GM12878 (cell line): ENCODE measurements around the gene MIA3. TPM values are rescaled to one million over a fixed set of nuclear protein-coding genes. Genes with fewer than 3 reads are reported as not detected.

Source experiments
- ATAC-seq: fragments of 200-7000 bp; cut with Tn5 transposase; 3 replicates; pipeline ENCODE4 v1.9.1; 2020; ENCODE audit warnings: mild to moderate bottlenecking, moderate library complexity
- BruUV-seq: library from RNA; stranded (reverse); fragments of 400-500 nt; replicated peaks from 2 replicates; lab custom pipeline; 2021; lab: Mats Ljungman, UMichigan
- CTCF ChIA-PET: fragments of 300-600 bp; sonication (Branson Sonifier 250); formaldehyde crosslinking; extraction: SDS; loops from one replicate; lab custom pipeline; 2021; ENCODE audit warnings: inconsistent platforms; lab: Yijun Ruan, JAX
- POLR2A ChIA-PET: fragments of 350-600 bp; formaldehyde crosslinking; extraction: SDS; loops from one replicate; lab custom pipeline; 2021; ENCODE audit warnings: inconsistent platforms; lab: Charles Lee
- RAD21 ChIA-PET: fragments of 300-600 bp; sonication (Branson Sonifier 250); formaldehyde crosslinking; loops from one replicate; lab custom pipeline; 2023; ENCODE audit warnings: antibody characterized with exemption; ENCODE audit not compliant: unreplicated experiment; lab: Charles Lee
- SMC1A ChIA-PET: fragments of 300-600 bp; sonication (Branson Sonifier 250); formaldehyde crosslinking; loops from one replicate; lab custom pipeline; 2023; ENCODE audit not compliant: unreplicated experiment, uncharacterized antibody; lab: Charles Lee
- DNase-seq: peaks from one replicate; pipeline ENCODE4 v3.0.0-alpha.2; 2011; ENCODE audit warnings: low read depth, low spot score
- FAIRE-seq: peaks from 3 replicates; lab custom pipeline; 2011; peaks lifted over from hg19 to GRCh38; lab: Jason Lieb, UNC
- H2AFZ ChIP-seq: 2 replicates; pipeline ENCODE4 v1.6.0; 2011; ENCODE audit warnings: low read depth, low read length, control low read depth; ENCODE audit not compliant: control insufficient read depth
- H3K27ac ChIP-seq: 2 replicates; pipeline ENCODE4 v1.5.1; 2011; ENCODE audit warnings: control low read depth; ENCODE audit not compliant: control insufficient read depth, insufficient read depth
- H3K27me3 ChIP-seq, 2 experiments: replicated peaks in 1 of 2; 2 replicates each; pipeline versions ENCODE4 v1.6.0 to v1.6.1; 2011; ENCODE audit warnings: low read length in 1 of 2; ENCODE audit not compliant: control insufficient read depth in 2 of 2, insufficient read depth in 2 of 2
- H3K36me3 ChIP-seq, 2 experiments: 2 replicates each; pipeline ENCODE4 v1.5.1; 2011; ENCODE audit warnings: low read length in 1 of 2; ENCODE audit not compliant: control insufficient read depth in 2 of 2, insufficient read depth in 2 of 2
- H3K4me1 ChIP-seq: 2 replicates; pipeline ENCODE4 v1.6.1; 2011; ENCODE audit warnings: mild to moderate bottlenecking, low read length, moderate library complexity, mixed read lengths; ENCODE audit not compliant: control insufficient read depth, insufficient read depth
- H3K4me2 ChIP-seq: 2 replicates; pipeline ENCODE4 v1.6.0; 2011; ENCODE audit warnings: control low read depth; ENCODE audit not compliant: control insufficient read depth, insufficient read depth
- H3K4me3 ChIP-seq: fragments of 200-600 bp; sonication (generic); 2 replicates; pipeline ENCODE4 v1.5.1; 2016
- H3K79me2 ChIP-seq: 2 replicates; pipeline ENCODE4 v1.6.0; 2011; ENCODE audit warnings: low read length; ENCODE audit not compliant: control insufficient read depth, insufficient read depth
- H3K9ac ChIP-seq: 2 replicates; pipeline ENCODE4 v1.8.0; 2011; ENCODE audit warnings: low read length, control low read depth, mixed read lengths; ENCODE audit not compliant: control insufficient read depth, insufficient read depth
- H3K9me3 ChIP-seq: replicated peaks from 3 replicates; pipeline ENCODE4 v1.5.1; 2011; ENCODE audit warnings: mild to moderate bottlenecking, low read length; ENCODE audit not compliant: control insufficient read depth, insufficient read depth
- H4K20me1 ChIP-seq: 2 replicates; pipeline ENCODE4 v1.6.0; 2011; ENCODE audit not compliant: control insufficient read depth, insufficient read depth
- BCL11A ChIP-seq: IDR thresholded peaks from 2 replicates; pipeline ENCODE4 v1.6.1; 2011; ENCODE audit warnings: low read depth, low read length
- CEBPB ChIP-seq, 2 experiments: fragments of 150-350 bp in 1 of 2; IDR thresholded peaks; 2 replicates each; pipeline ENCODE4 v1.6.1; 2012 to 2014; ENCODE audit warnings: low read depth in 2 of 2, low read length in 2 of 2, borderline replicate concordance in 1 of 2, inconsistent platforms in 1 of 2
- EED ChIP-seq: sonication (generic); IDR thresholded peaks from 2 replicates; pipeline ENCODE4 v1.6.1; 2016; ENCODE audit warnings: antibody characterized with exemption, low read depth
- FOXK2 ChIP-seq: fragments of 450-650 bp; IDR thresholded peaks from 2 replicates; pipeline ENCODE4 v1.6.1; 2017; ENCODE audit warnings: mild to moderate bottlenecking, moderate library complexity
- KAT2A ChIP-seq: conservative IDR thresholded peaks from 2 replicates; pipeline ENCODE4 v1.6.1; 2011; ENCODE audit warnings: low read depth, low read length; ENCODE audit not compliant: control insufficient read depth
- MXI1 ChIP-seq: fragments of 150-350 bp; IDR thresholded peaks from 2 replicates; pipeline ENCODE4 v1.6.1; 2011; ENCODE audit warnings: low read depth, mild to moderate bottlenecking, inconsistent platforms, low read length, improper control_type of control experiment
- NFYB ChIP-seq: IDR thresholded peaks from 2 replicates; pipeline ENCODE4 v1.6.1; 2011; ENCODE audit warnings: low read depth, mild to moderate bottlenecking, low read length, improper control_type of control experiment, moderate library complexity; ENCODE audit not compliant: insufficient read depth
- PAX5 ChIP-seq: IDR thresholded peaks from 2 replicates; pipeline ENCODE4 v1.6.1; 2011; ENCODE audit warnings: low read depth, low read length, borderline replicate concordance
- PAX8 ChIP-seq: fragments of 450-650 bp; IDR thresholded peaks from 2 replicates; pipeline ENCODE4 v1.6.1; 2017; ENCODE audit warnings: mild to moderate bottlenecking, moderate library complexity
- POLR2AphosphoS5 ChIP-seq: IDR thresholded peaks from 2 replicates; pipeline ENCODE4 v1.6.1; 2011; ENCODE audit warnings: mild to moderate bottlenecking, low read length, inconsistent platforms
- RAD21 ChIP-seq: IDR thresholded peaks from 2 replicates; pipeline ENCODE4 v1.6.1; 2011; ENCODE audit warnings: mild to moderate bottlenecking, low read depth, low read length, moderate library complexity; ENCODE audit not compliant: insufficient read depth
- RAD51 ChIP-seq: fragments of 450-650 bp; IDR thresholded peaks from 2 replicates; pipeline ENCODE4 v1.6.1; 2016; ENCODE audit warnings: moderate library complexity, mild to moderate bottlenecking, inconsistent platforms
- SPI1 ChIP-seq: IDR thresholded peaks from 2 replicates; pipeline ENCODE4 v1.6.1; 2011; ENCODE audit warnings: low read depth, mild to moderate bottlenecking, low read length, moderate library complexity, borderline replicate concordance; ENCODE audit not compliant: insufficient read depth
- STAT3 ChIP-seq: IDR thresholded peaks from 2 replicates; pipeline ENCODE4 v1.6.1; 2011; ENCODE audit warnings: low read depth, low read length, improper control_type of control experiment
- SUZ12 ChIP-seq: fragments of 200-600 bp; sonication (generic); IDR thresholded peaks from one replicate; pipeline ENCODE4 v1.6.1; 2018; ENCODE audit warnings: antibody characterized with exemption, mild to moderate bottlenecking; ENCODE audit not compliant: unreplicated experiment
- TCF12 ChIP-seq: IDR thresholded peaks from 2 replicates; pipeline ENCODE4 v1.6.1; 2011; ENCODE audit warnings: low read depth, mild to moderate bottlenecking, low read length
- ZNF24 ChIP-seq: fragments of 450-650 bp; IDR thresholded peaks from 2 replicates; pipeline ENCODE4 v1.6.1; 2017; ENCODE audit warnings: antibody characterized with exemption, mild to moderate bottlenecking
- WGBS: methylation state at CpG from one replicate; pipeline ENCODE4 v1.1.6; 2016; ENCODE audit warnings: low lambda C conversion rate; ENCODE audit not compliant: insufficient replicate concordance, insufficient coverage; ENCODE audit errors: missing lambda C conversion rate; 5-methylcytosine and 5-hydroxymethylcytosine counted together
- in situ Hi-C: fragments of 300-500 bp; cut with MboI; formaldehyde crosslinking; loops from 9 replicates; pipeline ENCODE4 v1.14.3; 2018; ENCODE audit warnings: mixed read lengths
- intact Hi-C: fragments of 100-400 bp; cut with micrococcal nuclease; formaldehyde crosslinking; loops from one replicate; pipeline ENCODE4 v1.14.2; 2022; ENCODE audit not compliant: unreplicated experiment
- polyA plus RNA-seq, 11 experiments: library from polyadenylated mRNA; depleted of rRNA in 4 of 11; unstranded in 6 of 11; stranded (reverse) in 5 of 11; fragments of >200 nt; fragmentation: Nextera tagmentation in 4 of 11; fragmentation: Illumina TruSeq in 1 of 11; extraction: Ambion mirVana in 4 of 11; extraction: Trizol in 1 of 11; gene quantifications; 1 replicate in 1 of 11; 2 replicates in 10 of 11; pipeline versions ENCODE4 v1.2.1 to v1.2.3, GENCODE V29; 2011 to 2016; ENCODE audit warnings: inconsistent platforms in 2 of 11, missing spikeins in 2 of 11, low read depth in 1 of 11
- total RNA-seq, 4 experiments: library from RNA; depleted of rRNA in 3 of 4; stranded (reverse); fragments of >200 nt in 3 of 4; fragmentation: Illumina TruSeq in 1 of 4; extraction: Trizol in 1 of 4; gene quantifications; 2 replicates each; pipeline versions ENCODE4 v1.2.1 to v1.2.3, GENCODE V29; 2013 to 2021
- TF ChIP-seq, protein P1 (sequence below): IDR thresholded peaks from 2 replicates; pipeline ENCODE4 v1.6.1; 2012; ENCODE audit warnings: improper control_type of control experiment, low read depth, low read length; ENCODE audit not compliant: insufficient replicate concordance

The MIA3 gene
- total and polyA plus RNA-seq, 10 of the 15 experiments (the other 5 are each of a cell fraction or from before 2014, with no cell fraction given) = 12.9 to 50.8 (median 30.3) TPM

DNA sequence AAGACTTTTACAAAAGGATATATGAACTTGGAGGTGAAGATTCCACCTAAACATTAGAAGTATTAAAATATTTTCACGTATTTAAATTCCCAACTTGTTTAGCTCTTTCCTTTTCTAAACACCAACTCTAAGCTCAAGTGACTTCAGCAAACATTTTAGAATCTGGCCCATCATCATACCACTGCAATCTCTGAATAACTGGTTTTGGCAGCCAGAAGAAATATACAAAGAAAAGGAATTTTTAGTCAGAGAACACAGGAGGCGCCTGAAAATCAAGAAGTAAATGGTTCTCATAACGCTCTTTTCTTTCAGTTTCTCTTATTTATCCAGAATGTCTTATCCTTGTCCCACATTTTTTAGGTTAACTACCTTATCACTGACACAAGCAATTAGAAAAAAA, 38.6 kb upstream of the MIA3 start:
- RAD21 ChIA-PET = interaction anchor here (1.5 kb wide), 1 partner anchor 20 kb away, joined by 3 read pairs; no protein-coding TSS in a partner anchor

More for the DNA sequence above, 38.6 kb upstream of the MIA3 start:
- ATAC-seq = no peak
- ChIA-PET SMC1A (interaction anchor here (1.0 to 1.3 kb wide), 2 partner anchors 16 to 22 kb away, joined by 3 to 4 read pairs; no protein-coding TSS in a partner anchor), CTCF (interaction anchor here (0.7 to 3.9 kb wide), 2 partner anchors 55 to 1713 kb away, joined by 3 to 16 read pairs; no protein-coding TSS in a partner anchor), POLR2A (no interaction called here)
- no peaks in the 10 kb centered on the region for H3K9me3 ChIP-seq
- H2AFZ ChIP-seq = no peak overlapping the region
- in situ Hi-C loops = no loop called here
- H3K4me2 ChIP-seq = no peak overlapping the region
- no peak overlapping the region for H3K9ac ChIP-seq
- H3K4me1 ChIP-seq = peaks cover 24% of the 10 kb centered on the region
- H3K27me3 ChIP-seq = no peaks in the 10 kb centered on the region
- intact Hi-C loops = no loop called here
- no peak overlapping the region for H3K4me3 ChIP-seq
- H3K79me2 ChIP-seq = no peaks in the 10 kb centered on the region; the same call in 1 of the 2 replicates
- H3K36me3 ChIP-seq = peaks cover 0 to 8% of the 10 kb centered on the region in 2 experiments; a peak in 3 of 4 replicates
- H4K20me1 ChIP-seq = no peaks in the 10 kb centered on the region
- FAIRE-seq = no peak
- H3K27ac ChIP-seq = no peak overlapping the region
- 100% methylated on average over 3 of the region's 3 CpGs for WGBS
- BruUV-seq = no TSS peak
- no peak for DNase-seq
- no peak for TF ChIP-seq MXI1
- no peak for TF ChIP-seq TCF12
- TF ChIP-seq KAT2A = no peak
- TF ChIP-seq FOXK2 = no peak
- no peak for TF ChIP-seq STAT3
- TF ChIP-seq NFYB = no peak
- no peak for TF ChIP-seq RAD21
- TF ChIP-seq POLR2AphosphoS5 = no peak
- no peak for TF ChIP-seq ZNF24
- no peak for TF ChIP-seq PAX8
- no peak for TF ChIP-seq SUZ12
- TF ChIP-seq CEBPB (IDR thresholded peaks at IDR 0.05; ENCODE audit: borderline replicate concordance in 1 of 2, low read depth in 2 of 2, low read length in 2 of 2) = no peak
- no peak for TF ChIP-seq BCL11A
- TF ChIP-seq, protein P1, sequence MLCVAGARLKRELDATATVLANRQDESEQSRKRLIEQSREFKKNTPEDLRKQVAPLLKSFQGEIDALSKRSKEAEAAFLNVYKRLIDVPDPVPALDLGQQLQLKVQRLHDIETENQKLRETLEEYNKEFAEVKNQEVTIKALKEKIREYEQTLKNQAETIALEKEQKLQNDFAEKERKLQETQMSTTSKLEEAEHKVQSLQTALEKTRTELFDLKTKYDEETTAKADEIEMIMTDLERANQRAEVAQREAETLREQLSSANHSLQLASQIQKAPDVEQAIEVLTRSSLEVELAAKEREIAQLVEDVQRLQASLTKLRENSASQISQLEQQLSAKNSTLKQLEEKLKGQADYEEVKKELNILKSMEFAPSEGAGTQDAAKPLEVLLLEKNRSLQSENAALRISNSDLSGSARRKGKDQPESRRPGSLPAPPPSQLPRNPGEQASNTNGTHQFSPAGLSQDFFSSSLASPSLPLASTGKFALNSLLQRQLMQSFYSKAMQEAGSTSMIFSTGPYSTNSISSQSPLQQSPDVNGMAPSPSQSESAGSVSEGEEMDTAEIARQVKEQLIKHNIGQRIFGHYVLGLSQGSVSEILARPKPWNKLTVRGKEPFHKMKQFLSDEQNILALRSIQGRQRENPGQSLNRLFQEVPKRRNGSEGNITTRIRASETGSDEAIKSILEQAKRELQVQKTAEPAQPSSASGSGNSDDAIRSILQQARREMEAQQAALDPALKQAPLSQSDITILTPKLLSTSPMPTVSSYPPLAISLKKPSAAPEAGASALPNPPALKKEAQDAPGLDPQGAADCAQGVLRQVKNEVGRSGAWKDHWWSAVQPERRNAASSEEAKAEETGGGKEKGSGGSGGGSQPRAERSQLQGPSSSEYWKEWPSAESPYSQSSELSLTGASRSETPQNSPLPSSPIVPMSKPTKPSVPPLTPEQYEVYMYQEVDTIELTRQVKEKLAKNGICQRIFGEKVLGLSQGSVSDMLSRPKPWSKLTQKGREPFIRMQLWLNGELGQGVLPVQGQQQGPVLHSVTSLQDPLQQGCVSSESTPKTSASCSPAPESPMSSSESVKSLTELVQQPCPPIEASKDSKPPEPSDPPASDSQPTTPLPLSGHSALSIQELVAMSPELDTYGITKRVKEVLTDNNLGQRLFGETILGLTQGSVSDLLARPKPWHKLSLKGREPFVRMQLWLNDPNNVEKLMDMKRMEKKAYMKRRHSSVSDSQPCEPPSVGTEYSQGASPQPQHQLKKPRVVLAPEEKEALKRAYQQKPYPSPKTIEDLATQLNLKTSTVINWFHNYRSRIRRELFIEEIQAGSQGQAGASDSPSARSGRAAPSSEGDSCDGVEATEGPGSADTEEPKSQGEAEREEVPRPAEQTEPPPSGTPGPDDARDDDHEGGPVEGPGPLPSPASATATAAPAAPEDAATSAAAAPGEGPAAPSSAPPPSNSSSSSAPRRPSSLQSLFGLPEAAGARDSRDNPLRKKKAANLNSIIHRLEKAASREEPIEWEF = no peak
- no peak for TF ChIP-seq PAX5
- TF ChIP-seq SPI1 = no peak
- TF ChIP-seq EED = no peak
- TF ChIP-seq RAD51 = no peak
